ENCODE results near the gene HHLA2.
"Not testable (repeated sequence)": the region's sequence is repeated elsewhere in the genome, so short reads cannot be mapped to it uniquely, and the experiment has no call there.

Gene HHLA2

GRCh38 chr3:108343491-108343890 lies 47.1 kb downstream of the HHLA2 start:
- no peak for DNase-seq

GRCh38 chr3:108345492-108346205 lies 49.3 kb downstream of the HHLA2 start:
- no peak for DNase-seq

- DNase-seq = no peak
Measured at GRCh38 chr3:108346301-108347227, 50.2 kb downstream of the HHLA2 start.

- DNase-seq = no peak
Measured at GRCh38 chr3:108352176-108352575, 55.8 kb downstream of the HHLA2 start.

GRCh38 chr3:108354562-108354961 lies 58.2 kb downstream of the HHLA2 start:
- DNase-seq = no peak

GRCh38 chr3:108357042-108357441 lies 60.7 kb downstream of the HHLA2 start:
- no peak for DNase-seq

- DNase-seq = no peak
Measured at GRCh38 chr3:108359011-108359410, 62.7 kb downstream of the HHLA2 start.

GRCh38 chr3:108376026-108376425 lies 79.7 kb downstream of the HHLA2 start:
- DNase-seq = no peak

- DNase-seq = no peak
Measured at GRCh38 chr3:108377384-108377783, 81.0 kb downstream of the HHLA2 start.

- DNase-seq = no peak
Measured at GRCh38 chr3:108378153-108378951, 82.0 kb downstream of the HHLA2 start.

GRCh38 chr3:108378952-108379342 lies 82.6 kb downstream of the HHLA2 start:
- not testable (repeated sequence) for DNase-seq

- no peak for DNase-seq
Measured at GRCh38 chr3:108380128-108380795, 83.9 kb downstream of the HHLA2 start.

GRCh38 chr3:108381529-108382140 lies 85.3 kb downstream of the HHLA2 start:
- DNase-seq = no peak

- DNase-seq = no peak
Measured at GRCh38 chr3:108383306-108383705, 87.0 kb downstream of the HHLA2 start.

- DNase-seq = no peak
Measured at GRCh38 chr3:108387063-108387462, 90.7 kb downstream of the HHLA2 start.

- DNase-seq = peak; percentile 36
Measured at GRCh38 chr3:108388136-108389132, 92.1 kb downstream of the HHLA2 start.

GRCh38 chr3:108389372-108389771 lies 93.0 kb downstream of the HHLA2 start:
- no peak for DNase-seq

- DNase-seq = no peak
Measured at GRCh38 chr3:108391917-108392593, 95.7 kb downstream of the HHLA2 start.

- no peak for DNase-seq
Measured at GRCh38 chr3:108393128-108393900, 97.0 kb downstream of the HHLA2 start.

Data from stimulated activated CD4-positive, alpha-beta T cell treated with anti-CD3 and anti-CD28 coated beads, Interleukin-15, amount 100 ng/mL, for 24 hours (primary cell).